Esophagus muscularis mucosa (tissue), 4 donors: ENCODE measurements around the gene HOXB9.

Source experiments
- EP300 ChIP-seq: sonication (generic); formaldehyde crosslinking; IDR thresholded peaks from one replicate; pipeline ENCODE4 v1.6.1; 2017; ENCODE audit warnings: antibody characterized with exemption
- POLR2A ChIP-seq: fragments of 450-650 bp; IDR thresholded peaks from one replicate; pipeline ENCODE4 v1.6.1; 2017; ENCODE audit warnings: antibody characterized with exemption, moderate library complexity, mild to moderate bottlenecking, low read depth
- POLR2AphosphoS5 ChIP-seq, 2 donors: sonication (generic); formaldehyde crosslinking; IDR thresholded peaks; one replicate each; pipeline ENCODE4 v1.6.1; 2017; ENCODE audit warnings: antibody characterized with exemption in 2 of 2
- TF ChIP-seq, protein P1 (sequence below), 3 experiments: fragments of 200-600 bp in 2 of 3; fragments of 450-650 bp in 1 of 3; sonication (generic) in 2 of 3; IDR thresholded peaks; one replicate each; pipeline ENCODE4 v1.5.1; 2017 to 2019; ENCODE audit warnings: antibody characterized with exemption in 3 of 3, mild to moderate bottlenecking in 2 of 3, moderate library complexity in 1 of 3

DNA sequence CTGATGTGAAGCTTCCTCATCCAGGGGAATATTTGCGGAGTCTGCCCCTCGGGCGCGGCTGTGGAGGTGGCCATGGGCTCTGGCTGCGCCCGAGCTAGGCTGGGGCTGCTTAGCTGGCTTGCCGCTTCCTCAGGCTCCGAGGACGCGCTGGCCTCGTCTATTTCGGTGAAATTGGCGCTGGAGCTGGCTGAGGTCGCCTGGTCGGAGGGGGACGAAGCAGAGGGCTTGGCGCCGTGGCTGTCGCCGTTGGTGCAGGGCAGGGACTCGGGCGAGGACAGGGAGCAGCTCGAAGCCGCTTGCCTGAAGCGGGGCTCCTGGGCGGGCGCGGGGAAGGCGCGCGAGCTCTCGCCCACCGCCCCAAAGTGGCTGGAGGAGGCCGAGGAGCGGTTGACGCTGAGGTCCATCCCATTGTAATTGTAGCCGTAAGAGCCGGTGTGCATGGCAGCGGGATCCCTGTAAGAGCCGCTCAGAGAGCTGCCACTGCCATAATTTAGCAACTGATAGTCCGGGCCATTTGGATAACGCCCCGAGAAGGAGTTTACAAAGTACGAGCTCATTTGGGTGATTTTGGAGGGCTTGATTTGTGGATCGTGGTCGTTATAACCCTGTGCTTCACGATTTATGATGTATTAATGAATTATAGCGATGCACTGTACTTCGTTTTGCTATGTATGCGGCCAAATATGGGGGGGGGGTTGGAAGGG, 32.9 kb downstream of the HOXB9 start, which contains the start of gene HOXB5:
- TF ChIP-seq POLR2AphosphoS5 (IDR thresholded peaks at IDR 0.05), result no peak
- TF ChIP-seq, protein P1, sequence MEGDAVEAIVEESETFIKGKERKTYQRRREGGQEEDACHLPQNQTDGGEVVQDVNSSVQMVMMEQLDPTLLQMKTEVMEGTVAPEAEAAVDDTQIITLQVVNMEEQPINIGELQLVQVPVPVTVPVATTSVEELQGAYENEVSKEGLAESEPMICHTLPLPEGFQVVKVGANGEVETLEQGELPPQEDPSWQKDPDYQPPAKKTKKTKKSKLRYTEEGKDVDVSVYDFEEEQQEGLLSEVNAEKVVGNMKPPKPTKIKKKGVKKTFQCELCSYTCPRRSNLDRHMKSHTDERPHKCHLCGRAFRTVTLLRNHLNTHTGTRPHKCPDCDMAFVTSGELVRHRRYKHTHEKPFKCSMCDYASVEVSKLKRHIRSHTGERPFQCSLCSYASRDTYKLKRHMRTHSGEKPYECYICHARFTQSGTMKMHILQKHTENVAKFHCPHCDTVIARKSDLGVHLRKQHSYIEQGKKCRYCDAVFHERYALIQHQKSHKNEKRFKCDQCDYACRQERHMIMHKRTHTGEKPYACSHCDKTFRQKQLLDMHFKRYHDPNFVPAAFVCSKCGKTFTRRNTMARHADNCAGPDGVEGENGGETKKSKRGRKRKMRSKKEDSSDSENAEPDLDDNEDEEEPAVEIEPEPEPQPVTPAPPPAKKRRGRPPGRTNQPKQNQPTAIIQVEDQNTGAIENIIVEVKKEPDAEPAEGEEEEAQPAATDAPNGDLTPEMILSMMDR (IDR thresholded peaks at IDR 0.05), result no peak
- TF ChIP-seq EP300, result no peak
- TF ChIP-seq POLR2A, result no peak
